HepG2 (cell line): Measurements from ENCODE around the gene TMEM121. TPM values are rescaled to one million over a fixed set of nuclear protein-coding genes. Genes with fewer than 3 reads are reported as not detected.
A peak's percentile ranks its signal among the peaks of the same experiment; 100 is the strongest.

Source experiments
- E2F5 ChIP-seq: sonication (generic); formaldehyde crosslinking; conservative IDR thresholded peaks from 2 replicates; pipeline ENCODE4 v1.4.0; 2020; ENCODE audit warnings: missing genetic modification reagents
- ELF3 ChIP-seq: IDR thresholded peaks from 2 replicates; pipeline ENCODE4 v1.6.1; 2016; ENCODE audit warnings: missing genetic modification reagents, missing compliant biosample characterization
- ETV5 ChIP-seq: IDR thresholded peaks from 2 replicates; pipeline ENCODE4 v1.6.1; 2018; ENCODE audit warnings: missing biosample characterization, missing genetic modification reagents, inconsistent platforms, borderline replicate concordance
- HIVEP1 ChIP-seq: sonication (generic); formaldehyde crosslinking; IDR thresholded peaks from 2 replicates; pipeline ENCODE4 v1.4.0; 2020; ENCODE audit warnings: mild to moderate bottlenecking, missing genetic modification reagents
- HNRNPL ChIP-seq: fragments of 200-400 bp; formaldehyde crosslinking; IDR thresholded peaks from 2 replicates; pipeline ENCODE4 v1.6.1; 2017; ENCODE audit warnings: mild to moderate bottlenecking, low read depth, low read length
- KDM5A ChIP-seq: fragments of 200-600 bp; sonication (generic); IDR thresholded peaks from 2 replicates; pipeline ENCODE4 v1.7.0; 2018; ENCODE audit warnings: antibody characterized with exemption, mild to moderate bottlenecking, low read length, borderline replicate concordance
- MED1 ChIP-seq: sonication (generic); formaldehyde crosslinking; IDR thresholded peaks from 2 replicates; pipeline ENCODE4 v1.4.0; 2020; ENCODE audit warnings: missing genetic modification reagents
- SPEN ChIP-seq: sonication (generic); formaldehyde crosslinking; IDR thresholded peaks from 2 replicates; pipeline ENCODE4 v1.5.1; 2020; ENCODE audit warnings: low read depth, mild to moderate bottlenecking, missing genetic modification reagents
- TEAD2 ChIP-seq: sonication (generic); formaldehyde crosslinking; IDR thresholded peaks from 2 replicates; pipeline ENCODE4 v1.9.0; 2021; ENCODE audit warnings: missing genetic modification reagents
- TFDP1 ChIP-seq: IDR thresholded peaks from 2 replicates; pipeline ENCODE4 v1.6.1; 2016; ENCODE audit warnings: missing compliant biosample characterization, missing genetic modification reagents, borderline replicate concordance
- UBTF ChIP-seq: sonication (generic); formaldehyde crosslinking; IDR thresholded peaks from 2 replicates; pipeline ENCODE4 v1.4.0; 2020; ENCODE audit warnings: mild to moderate bottlenecking, missing genetic modification reagents
- ZNF124 ChIP-seq: sonication (generic); formaldehyde crosslinking; IDR thresholded peaks from 2 replicates; pipeline ENCODE4 v1.4.0; 2020; ENCODE audit warnings: missing genetic modification reagents
- ZNF350 ChIP-seq: sonication (generic); formaldehyde crosslinking; IDR thresholded peaks from 2 replicates; pipeline ENCODE4 v1.4.0; 2020; ENCODE audit warnings: mild to moderate bottlenecking, low read depth, missing genetic modification reagents, borderline replicate concordance
- ZNF512 ChIP-seq: sonication (generic); formaldehyde crosslinking; IDR thresholded peaks from 2 replicates; pipeline ENCODE4 v1.4.0; 2020; ENCODE audit warnings: mild to moderate bottlenecking, missing genetic modification reagents
- ZNF687 ChIP-seq: sonication (generic); formaldehyde crosslinking; IDR thresholded peaks from 2 replicates; pipeline ENCODE4 v1.5.1; 2020; ENCODE audit warnings: mild to moderate bottlenecking, missing genetic modification reagents, moderate library complexity
- polyA plus RNA-seq, 8 experiments: library from polyadenylated mRNA; depleted of rRNA in 3 of 8; stranded (reverse) in 7 of 8; unstranded in 1 of 8; fragments of >200 nt; fragmentation: Illumina TruSeq in 4 of 8; extraction: Trizol in 4 of 8; gene quantifications; 2 replicates each; pipeline versions ENCODE4 v1.2.1 to v1.2.3, GENCODE V29; 2011 to 2016; ENCODE audit warnings: low read depth in 4 of 8, missing spikeins in 1 of 8, mixed read lengths in 1 of 8; ENCODE audit not compliant: insufficient read depth in 1 of 8
- total RNA-seq, 5 experiments: library from RNA; depleted of rRNA; stranded (reverse); fragments of >200 nt; fragmentation: Illumina TruSeq; extraction: Trizol; gene quantifications; 2 replicates each; pipeline ENCODE4 v1.2.3, GENCODE V29; 2016; ENCODE audit warnings: low read depth in 1 of 5

Gene TMEM121
- total and polyA plus RNA-seq, 2 of the 13 experiments (the other 11 are each of a cell fraction or from before 2014, with no cell fraction given) = 6.6 to 19.0 TPM

- peak; percentile 26; the same call in 1 of the 2 replicates for TF ChIP-seq TFDP1 (CRISPR knock-in tag)
- TF ChIP-seq HNRNPL = peak; percentile 85; the same call in 1 of the 2 replicates
- 0 out of 2 replicates have a peak, but pooled peaks have one; percentile 27 for TF ChIP-seq HIVEP1 (CRISPR knock-in tag)
- TF ChIP-seq ELF3 = 0 out of 2 replicates have a peak, but pooled peaks have one; percentile 21
- no peak for TF ChIP-seq KDM5A
- peak; percentile 36; the same call in 1 of the 2 replicates for TF ChIP-seq MED1 (CRISPR knock-in tag)
- TF ChIP-seq TEAD2 = no peak
- TF ChIP-seq ZNF350 (CRISPR knock-in tag) = no peak
- TF ChIP-seq ETV5 (CRISPR knock-in tag) = peak; percentile 49; the same call in 1 of the 2 replicates
- TF ChIP-seq ZNF512 = no peak
- no peak for TF ChIP-seq E2F5 (CRISPR knock-in tag)
- TF ChIP-seq ZNF124 (CRISPR knock-in tag) = 0 out of 2 replicates have a peak, but pooled peaks have one; percentile 36
- peak; percentile 93 for TF ChIP-seq ZNF687 (CRISPR knock-in tag)
- peak; percentile 77; the same call in 1 of the 2 replicates for TF ChIP-seq SPEN (CRISPR knock-in tag)
- TF ChIP-seq UBTF (CRISPR knock-in tag) = 0 out of 2 replicates have a peak, but pooled peaks have one; percentile 16
Observed at GRCh38 chr14:105503935-105504692, 22.3 kb upstream of the TMEM121 start (continued).
